Activated CD8-positive, alpha-beta memory T cell treated with anti-CD3 and anti-CD28 coated beads, Interleukin-2, amount 10 ng/mL, durations not matched to agents 7 days and 5 days (primary cell): ENCODE data around the gene CEP170. TPM values are rescaled to one million over a fixed set of nuclear protein-coding genes. Genes with fewer than 3 reads are reported as not detected.

Experiments
- ATAC-seq: fragments of 150-1000 bp; cut with Tn5 transposase; one replicate; pipeline ENCODE4 v1.10.0; 2021; ENCODE audit warnings: moderate library complexity
- CTCF ChIA-PET: fragments of 350-600 bp; sonication (Branson Sonifier 250); formaldehyde crosslinking; loops from one replicate; lab custom pipeline; 2021; ENCODE audit warnings: antibody characterized with exemption; lab: Charles Lee
- DNase-seq: peaks from one replicate; pipeline ENCODE4 v3.0.0-alpha.2; 2020
- H3K27ac Mint-ChIP-seq: one replicate; pipeline ENCODE4 v1.8.0; 2021; ENCODE audit warnings: mild to moderate bottlenecking, mixed read lengths
- H3K27me3 Mint-ChIP-seq: one replicate; pipeline ENCODE4 v1.8.0; 2021; ENCODE audit warnings: mixed read lengths
- H3K36me3 Mint-ChIP-seq: one replicate; pipeline ENCODE4 v1.8.0; 2021; ENCODE audit warnings: mild to moderate bottlenecking, mixed read lengths
- H3K4me1 Mint-ChIP-seq: one replicate; pipeline ENCODE4 v1.8.0; 2021; ENCODE audit warnings: mixed read lengths
- H3K4me3 Mint-ChIP-seq: one replicate; pipeline ENCODE4 v1.8.0; 2021; ENCODE audit warnings: mild to moderate bottlenecking, moderate library complexity, mixed read lengths
- H3K9me3 Mint-ChIP-seq: one replicate; pipeline ENCODE4 v1.8.0; 2022; ENCODE audit warnings: low read depth, mixed read lengths
- total RNA-seq, 2 experiments: library from RNA; stranded (reverse); gene quantifications; one replicate each; pipeline ENCODE4 v1.2.3, GENCODE V29; 2021

The CEP170 gene
- total RNA-seq = 10 to 100 TPM; 24.9 to 39.3 TPM

DNA sequence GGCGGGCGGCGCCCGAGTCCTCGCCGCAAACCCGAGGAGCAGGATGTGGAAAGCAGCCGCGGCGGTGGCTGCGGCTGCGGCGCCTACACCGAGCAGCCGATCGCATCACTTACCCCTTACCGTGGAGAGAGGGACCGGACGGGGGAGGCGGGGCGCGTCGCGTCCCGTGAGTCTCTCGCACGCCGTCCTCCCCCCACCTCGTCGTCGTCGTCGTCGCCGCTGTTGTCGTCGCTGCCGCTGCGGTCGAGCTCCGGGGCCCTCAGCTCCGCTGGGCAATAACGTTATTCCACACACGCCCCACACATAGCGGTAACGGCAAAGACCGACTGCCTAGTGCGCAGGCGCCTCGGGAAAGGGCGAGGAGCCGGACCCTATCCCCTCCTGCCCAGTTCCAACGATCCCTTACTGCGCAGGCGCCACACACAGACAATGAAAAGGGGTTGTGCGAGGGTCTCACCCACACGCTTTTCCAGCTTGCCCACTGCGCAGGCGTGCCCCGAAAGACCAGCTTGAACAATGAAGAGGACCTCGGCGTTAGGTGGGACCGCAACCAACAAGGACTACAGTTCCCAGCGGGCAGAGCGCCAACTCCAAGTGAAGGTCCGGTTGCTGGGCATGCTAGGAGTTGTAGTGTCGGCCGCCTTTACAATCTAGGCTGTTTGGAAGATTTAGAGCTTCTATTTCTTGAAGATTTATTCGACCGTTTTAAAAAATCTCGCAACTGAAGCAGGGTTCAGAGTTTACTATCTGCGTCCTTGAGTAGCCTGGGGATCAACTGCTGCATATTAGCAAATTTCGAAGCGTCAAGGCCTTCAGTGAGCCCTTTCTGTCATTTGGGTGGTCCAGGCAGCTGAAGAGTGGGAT lies at the start of gene CEP170:
CEP170 (minus strand) TSS at position 355 of the 864 bp plus-strand sequence. CDS start 30,001 bp downstream, outside the sequence.
- H3K36me3 Mint-ChIP-seq = peaks cover 7% of the 10 kb centered on the region
- peak; percentile 89 for DNase-seq

DNA sequence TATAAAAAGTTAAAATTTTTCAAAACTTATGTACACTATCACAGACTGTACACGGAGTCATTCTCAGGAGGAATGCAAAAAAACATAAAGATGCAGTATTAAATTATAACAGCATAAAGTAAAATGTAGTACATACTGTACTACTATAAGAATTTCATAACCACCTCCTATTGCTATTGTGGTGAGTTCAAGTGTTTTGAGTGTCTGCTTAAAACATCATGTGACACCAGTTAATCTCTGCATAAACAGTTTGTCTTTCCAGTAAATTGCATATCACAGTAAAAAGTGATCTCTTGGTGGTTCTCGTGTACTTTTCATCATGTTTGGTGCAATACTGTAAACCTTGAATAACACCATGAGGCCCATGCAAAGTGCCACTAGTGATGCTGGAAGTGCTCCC lies 46.0 kb upstream of the CEP170 start:
- DNase-seq (no peak), ATAC-seq (no peak)
- peaks cover 2% of the 10 kb centered on the region for H3K9me3 Mint-ChIP-seq
- CTCF ChIA-PET = no interaction called here
- no peaks in the 10 kb centered on the region for H3K27me3 Mint-ChIP-seq
- H3K4me1 Mint-ChIP-seq = no peaks in the 10 kb centered on the region
- no peak overlapping the region for H3K27ac Mint-ChIP-seq
- no peak overlapping the region for H3K4me3 Mint-ChIP-seq
- H3K36me3 Mint-ChIP-seq = peaks cover 26% of the 10 kb centered on the region

More for the DNA sequence above, at the start of gene CEP170:
- H3K4me1 Mint-ChIP-seq = peaks cover 26% of the 10 kb centered on the region
- peaks cover 2% of the 10 kb centered on the region for H3K27me3 Mint-ChIP-seq
- H3K4me3 Mint-ChIP-seq = peak within 1 kb of the TSS; percentile 97
- CTCF ChIA-PET = interaction anchor here (0.6 to 1.5 kb wide), 7 partner anchors 8 to 599 kb away, joined by 3 to 6 read pairs (median 4); no protein-coding TSS in a partner anchor
- H3K9me3 Mint-ChIP-seq = no peaks in the 10 kb centered on the region
- ATAC-seq = peak; percentile 59
- H3K27ac Mint-ChIP-seq = peak within 1 kb of the TSS; percentile 99

DNA sequence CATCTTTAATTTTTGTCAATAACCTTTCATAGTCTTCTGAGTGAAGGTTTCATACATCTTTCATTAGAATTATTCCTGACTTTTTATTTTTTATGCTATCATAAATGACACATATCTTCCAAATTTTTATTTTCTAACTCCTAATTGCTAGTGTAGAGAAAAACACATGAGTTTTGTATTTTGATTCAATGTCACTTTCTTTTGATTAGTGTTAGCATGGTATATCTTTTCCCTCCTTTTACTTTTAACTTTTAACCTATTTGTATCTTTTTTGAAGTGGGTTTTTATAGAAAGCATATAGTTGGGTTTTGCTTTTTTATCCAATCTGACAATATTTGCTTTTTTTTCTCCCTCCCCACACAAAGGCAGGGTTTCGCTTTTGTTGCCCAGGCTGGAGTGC lies 44.0 kb upstream of the CEP170 start:
- H3K4me3 Mint-ChIP-seq = no peak overlapping the region
- peaks cover 37% of the 10 kb centered on the region for H3K36me3 Mint-ChIP-seq
- CTCF ChIA-PET = no interaction called here
- H3K27ac Mint-ChIP-seq = no peak overlapping the region
- H3K27me3 Mint-ChIP-seq = no peaks in the 10 kb centered on the region
- DNase-seq = no peak
- H3K9me3 Mint-ChIP-seq = peaks cover 5% of the 10 kb centered on the region
- H3K4me1 Mint-ChIP-seq = no peaks in the 10 kb centered on the region
- no peak for ATAC-seq

DNA sequence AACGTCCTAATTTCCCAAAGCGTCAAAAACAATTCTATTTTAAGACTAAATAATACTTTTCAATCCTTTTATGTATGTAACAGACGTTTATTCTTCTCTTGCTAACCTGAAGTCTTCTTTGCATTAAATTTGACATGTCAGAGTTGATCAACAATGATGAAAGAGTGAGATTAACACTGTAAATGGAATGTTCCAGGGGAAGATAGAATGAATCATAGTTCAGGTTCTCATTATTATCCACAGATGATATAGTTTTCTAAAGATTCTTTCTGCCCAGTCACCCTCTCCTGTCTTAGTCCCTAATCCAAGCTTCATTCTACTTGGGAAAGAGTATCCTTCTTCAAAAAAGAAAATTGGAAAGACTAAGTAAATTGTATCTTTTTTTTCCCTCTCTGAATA lies 39.6 kb upstream of the CEP170 start:
- ATAC-seq = no peak

DNA sequence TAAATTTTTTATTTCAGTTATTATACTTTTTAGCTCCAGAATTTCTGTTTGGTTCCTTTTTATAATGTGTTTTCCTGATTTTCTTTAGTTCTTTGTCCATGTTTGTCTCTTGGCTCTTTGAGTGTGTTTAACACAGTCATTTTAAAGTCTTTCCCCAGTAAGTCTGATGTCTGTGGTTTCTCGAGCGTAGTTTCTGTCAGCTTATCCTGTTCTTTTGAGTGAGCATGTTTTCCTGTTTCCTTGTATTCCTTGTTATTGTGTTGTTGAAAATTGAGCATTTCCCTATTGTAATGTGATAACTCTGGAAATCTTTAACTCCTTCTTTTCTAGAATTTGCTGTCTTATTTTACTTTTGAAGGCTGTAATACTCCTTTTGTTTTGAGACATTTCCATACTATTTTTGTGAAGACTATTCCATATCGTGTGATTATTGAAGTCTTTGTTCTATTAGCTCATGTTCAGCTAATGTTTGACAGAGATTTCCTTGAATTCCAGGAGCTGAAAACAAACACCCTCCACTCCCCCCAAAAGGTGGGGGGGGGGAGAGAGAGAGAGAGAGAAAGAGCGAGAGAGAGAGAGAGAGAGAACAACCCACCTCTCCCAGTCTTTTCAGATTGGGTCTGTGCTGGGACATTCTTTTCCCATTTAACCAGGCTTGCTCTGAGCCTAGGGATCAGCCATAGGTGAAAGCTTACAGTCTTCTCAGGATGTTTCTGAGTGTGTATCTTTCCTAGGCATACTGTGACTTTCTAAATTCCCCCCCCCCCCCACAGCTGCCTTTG lies 39.1 kb upstream of the CEP170 start:
- Mint-ChIP-seq H3K27me3 (no peaks in the 10 kb centered on the region), H3K36me3 (peaks cover 55% of the 10 kb centered on the region), H3K9me3 (peaks cover 12% of the 10 kb centered on the region), H3K27ac (no peak overlapping the region), H3K4me1 (no peaks in the 10 kb centered on the region), H3K4me3 (no peak overlapping the region)
- CTCF ChIA-PET = interaction anchor here (1.0 kb wide), 1 partner anchor 10 kb away, joined by 3 read pairs; no protein-coding TSS in a partner anchor
- DNase-seq (no peak), ATAC-seq (no peak)

More for the DNA sequence above, 39.6 kb upstream of the CEP170 start:
- Mint-ChIP-seq H3K4me3 (no peak overlapping the region), H3K4me1 (no peaks in the 10 kb centered on the region), H3K27me3 (no peaks in the 10 kb centered on the region), H3K27ac (no peak overlapping the region), H3K9me3 (peaks cover 12% of the 10 kb centered on the region), H3K36me3 (peaks cover 50% of the 10 kb centered on the region)
- CTCF ChIA-PET = interaction anchor here (1.0 kb wide), 1 partner anchor 10 kb away, joined by 3 read pairs; no protein-coding TSS in a partner anchor
- DNase-seq = no peak

DNA sequence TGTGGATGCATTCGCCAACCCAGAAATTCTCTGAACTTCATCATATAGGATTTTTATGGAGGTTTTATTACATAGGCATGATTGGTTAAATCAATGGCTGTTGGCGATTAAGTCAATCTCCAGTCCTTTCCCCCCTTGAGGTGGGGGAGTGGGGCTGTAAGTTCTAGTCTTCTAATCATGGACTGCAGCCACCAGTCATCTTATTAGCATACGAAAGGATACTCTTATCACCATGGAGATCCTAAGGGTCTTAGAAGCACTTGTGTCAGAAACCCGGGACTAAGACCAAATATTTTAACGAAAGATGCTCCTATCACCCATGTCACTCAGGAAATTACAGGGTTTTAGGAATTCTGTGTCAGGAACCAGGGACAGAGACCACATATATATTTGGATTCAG lies 37.0 kb upstream of the CEP170 start:
- Mint-ChIP-seq H3K9me3 (peaks cover 12% of the 10 kb centered on the region), H3K27me3 (no peaks in the 10 kb centered on the region), H3K36me3 (peaks cover 55% of the 10 kb centered on the region), H3K4me3 (no peak overlapping the region), H3K4me1 (peaks cover 11% of the 10 kb centered on the region), H3K27ac (no peak overlapping the region)
- DNase-seq (no peak), ATAC-seq (no peak)
- CTCF ChIA-PET = no interaction called here

DNA sequence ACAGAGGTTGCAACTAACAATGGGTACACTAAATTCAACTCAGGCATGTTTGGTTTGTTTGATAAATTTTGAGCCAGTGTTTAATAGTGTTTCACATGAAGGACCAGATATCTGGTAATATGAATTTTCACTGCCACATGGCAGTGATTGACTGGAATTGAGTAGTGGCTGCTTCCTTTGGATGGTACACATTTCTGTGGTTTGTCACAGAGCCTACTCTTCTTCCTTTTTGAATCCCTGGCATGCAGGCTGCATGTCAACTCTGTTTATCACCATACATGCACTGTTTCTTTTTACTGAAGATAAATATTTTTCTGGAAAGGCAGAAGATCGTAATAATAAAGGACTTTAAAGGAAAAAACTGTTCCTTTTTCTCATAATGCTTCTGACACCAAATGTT lies 36.2 kb upstream of the CEP170 start:
- DNase-seq (no peak), ATAC-seq (no peak)
- CTCF ChIA-PET = no interaction called here
- Mint-ChIP-seq H3K27ac (no peak overlapping the region), H3K36me3 (peaks cover 52% of the 10 kb centered on the region), H3K9me3 (peaks cover 12% of the 10 kb centered on the region), H3K4me3 (no peak overlapping the region), H3K27me3 (no peaks in the 10 kb centered on the region), H3K4me1 (peaks cover 16% of the 10 kb centered on the region)

DNA sequence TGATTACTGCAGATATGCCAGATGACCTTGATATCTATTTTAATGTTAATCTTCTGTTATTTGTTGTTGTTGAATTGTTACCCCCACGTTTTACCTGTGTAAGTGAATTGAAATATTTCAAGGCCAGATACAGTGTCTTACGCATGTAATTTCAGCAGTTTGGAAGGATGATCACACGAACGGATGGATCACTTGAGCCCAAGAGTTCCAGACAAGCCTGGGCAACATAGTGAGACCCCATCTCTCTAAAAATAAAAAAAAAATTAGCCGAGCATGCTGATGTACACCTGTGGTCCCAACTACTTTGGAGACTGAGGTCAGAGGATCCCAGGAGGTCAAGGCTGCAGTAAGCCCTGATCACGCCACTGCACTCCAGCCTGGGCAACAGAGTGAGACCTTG lies 33.0 kb upstream of the CEP170 start:
- CTCF ChIA-PET = interaction anchor here (1.4 kb wide), 1 partner anchor 34 kb away, joined by 3 read pairs; no protein-coding TSS in a partner anchor
- Mint-ChIP-seq H3K4me1 (peaks cover 17% of the 10 kb centered on the region), H3K27me3 (no peaks in the 10 kb centered on the region), H3K27ac (peak overlapping the region; percentile 82), H3K36me3 (peaks cover 38% of the 10 kb centered on the region), H3K9me3 (peaks cover 6% of the 10 kb centered on the region), H3K4me3 (no peak overlapping the region)
- DNase-seq = no peak
- ATAC-seq = no peak

DNA sequence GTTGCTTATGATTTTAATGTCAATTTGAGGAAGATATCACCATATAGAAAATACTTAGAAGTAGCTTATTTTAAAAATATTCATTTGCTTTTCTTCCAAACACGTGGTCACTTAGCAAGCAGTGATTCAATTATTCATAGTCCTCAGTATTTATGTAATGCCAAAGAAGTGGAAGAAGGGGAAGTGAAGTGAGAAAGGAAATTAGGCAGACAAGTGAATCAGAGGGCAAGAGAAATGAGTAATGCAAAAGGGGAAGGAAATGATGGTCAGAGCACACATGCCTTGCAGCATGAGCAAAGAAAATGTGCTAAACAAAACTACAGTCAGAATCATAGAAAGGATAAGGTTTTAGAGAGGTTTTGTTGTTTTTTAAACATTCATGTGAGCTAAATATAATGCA lies 32.6 kb upstream of the CEP170 start:
- peak overlapping the region; percentile 82 for H3K27ac Mint-ChIP-seq
- peaks cover 36% of the 10 kb centered on the region for H3K36me3 Mint-ChIP-seq
- H3K27me3 Mint-ChIP-seq = no peaks in the 10 kb centered on the region
- H3K4me1 Mint-ChIP-seq = peaks cover 17% of the 10 kb centered on the region
- H3K4me3 Mint-ChIP-seq = no peak overlapping the region
- ATAC-seq (peak; percentile 80), DNase-seq (no peak)
- H3K9me3 Mint-ChIP-seq = peaks cover 3% of the 10 kb centered on the region
- CTCF ChIA-PET = interaction anchor here (1.0 to 1.4 kb wide), 2 partner anchors 19 to 34 kb away, joined by 3 read pairs; no protein-coding TSS in a partner anchor

DNA sequence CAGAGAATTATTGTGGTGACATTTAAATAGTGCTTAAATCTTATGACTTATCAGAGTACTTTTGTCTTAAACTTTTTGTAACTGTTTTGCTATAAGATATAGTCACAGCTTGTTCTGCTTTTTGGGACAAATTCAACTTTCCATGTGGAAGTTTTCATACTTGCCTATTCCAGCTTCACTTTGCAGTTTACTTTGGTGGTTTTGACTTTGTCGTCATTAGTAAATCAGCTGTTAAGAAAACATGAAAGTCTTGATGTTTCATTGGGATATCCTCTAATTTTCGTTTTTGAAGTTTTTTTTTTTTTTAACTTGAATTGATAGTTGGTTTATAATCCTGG lies 32.0 kb upstream of the CEP170 start:
- no peak for ATAC-seq
- DNase-seq = no peak
- peaks cover 34% of the 10 kb centered on the region for H3K36me3 Mint-ChIP-seq
- no peak overlapping the region for H3K27ac Mint-ChIP-seq
- CTCF ChIA-PET = interaction anchor here (0.9 to 1.4 kb wide), 3 partner anchors 20 to 33 kb away, joined by 3 read pairs; partner anchors contain the start of gene SDCCAG8
- H3K9me3 Mint-ChIP-seq = peaks cover 2% of the 10 kb centered on the region
- H3K4me1 Mint-ChIP-seq = peaks cover 17% of the 10 kb centered on the region
- no peak overlapping the region for H3K4me3 Mint-ChIP-seq
- H3K27me3 Mint-ChIP-seq = no peaks in the 10 kb centered on the region

DNA sequence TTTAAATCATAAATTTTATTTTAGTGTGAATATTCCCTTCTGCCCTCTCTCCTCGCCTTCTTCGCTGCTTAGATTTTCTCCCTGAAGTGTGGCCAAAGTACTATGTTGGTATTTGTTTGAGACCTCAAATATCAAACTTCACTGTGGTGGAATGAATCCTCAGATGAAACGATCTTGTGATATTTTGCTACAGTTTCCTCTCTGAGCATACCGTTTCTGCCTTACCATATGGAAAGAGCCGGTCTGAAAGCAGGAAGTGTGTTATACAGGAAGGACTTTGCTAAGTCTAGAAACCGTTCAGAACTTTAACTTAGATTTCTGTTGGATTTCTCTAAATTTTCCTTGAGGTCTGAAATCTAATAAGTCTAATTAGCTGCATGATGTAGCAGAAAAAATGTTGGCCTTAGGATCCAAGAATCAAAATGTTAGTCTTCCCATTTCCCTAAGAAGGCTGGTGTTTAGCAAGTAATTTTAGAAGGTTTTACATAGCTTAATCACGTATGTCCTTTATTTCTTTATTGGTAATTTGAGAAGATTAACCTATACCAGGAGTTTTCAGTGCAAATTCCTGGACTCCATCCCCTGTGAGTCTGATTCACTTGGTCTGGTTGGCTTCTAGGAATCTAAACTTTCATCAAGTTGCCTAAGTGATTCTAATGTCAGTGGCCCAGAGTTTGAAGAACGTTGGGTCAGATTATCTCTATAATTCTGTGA lies 31.5 kb upstream of the CEP170 start:
- Mint-ChIP-seq H3K9me3 (peaks cover 2% of the 10 kb centered on the region), H3K4me3 (no peak overlapping the region), H3K36me3 (peaks cover 34% of the 10 kb centered on the region), H3K4me1 (peaks cover 17% of the 10 kb centered on the region), H3K27ac (no peak overlapping the region), H3K27me3 (no peaks in the 10 kb centered on the region)
- DNase-seq (no peak), ATAC-seq (no peak)
- CTCF ChIA-PET = interaction anchor here (0.9 to 1.4 kb wide), 3 partner anchors 20 to 33 kb away, joined by 3 read pairs; partner anchors contain the start of gene SDCCAG8

DNA sequence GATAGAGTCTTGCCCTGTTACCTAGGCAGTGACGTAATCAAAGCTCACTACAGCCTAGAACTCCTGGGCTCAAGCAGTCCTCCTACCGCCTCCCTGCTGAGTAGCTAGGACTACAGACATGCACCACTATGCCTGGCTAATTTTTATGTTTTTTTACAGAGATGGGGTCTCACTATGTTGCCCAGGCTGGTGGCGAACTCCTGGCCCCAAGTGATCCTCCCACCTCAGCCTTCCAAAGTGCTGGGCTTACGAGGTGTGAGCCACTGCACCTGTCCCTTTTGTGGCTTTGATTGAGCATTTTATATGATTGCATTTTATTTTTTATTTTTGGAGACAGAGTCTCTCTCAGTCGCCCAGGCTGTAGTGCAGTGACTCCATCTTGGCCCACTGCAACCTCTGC lies 26.6 kb upstream of the CEP170 start:
- ATAC-seq = no peak
- peaks cover 4% of the 10 kb centered on the region for H3K4me1 Mint-ChIP-seq
- peaks cover 2% of the 10 kb centered on the region for H3K9me3 Mint-ChIP-seq
- CTCF ChIA-PET = no interaction called here
- no peak overlapping the region for H3K27ac Mint-ChIP-seq
- no peak overlapping the region for H3K4me3 Mint-ChIP-seq
- no peak for DNase-seq
- no peaks in the 10 kb centered on the region for H3K27me3 Mint-ChIP-seq
- H3K36me3 Mint-ChIP-seq = peaks cover 29% of the 10 kb centered on the region
